SU-DHL-6 (cell line): Measurements from ENCODE around the gene PRDX2.

Source experiments
- H2AFZ ChIP-seq: fragments of 200-600 bp; sonication (generic); 2 replicates; pipeline ENCODE4 v1.6.1; 2014; ENCODE audit warnings: low read depth, mild to moderate bottlenecking, moderate library complexity, mixed read lengths, antibody characterized with exemption, low read length; ENCODE audit not compliant: severe bottlenecking
- H3F3A ChIP-seq: fragments of 200-600 bp; shearing (Covaris generic); 2 replicates; pipeline ENCODE4 v1.6.0; 2016; ENCODE audit warnings: antibody characterized with exemption, mild to moderate bottlenecking; ENCODE audit not compliant: insufficient read depth
- H3K27ac ChIP-seq: fragments of 200-600 bp; sonication (generic); 2 replicates; pipeline ENCODE4 v1.5.1; 2016; ENCODE audit warnings: low read depth, mild to moderate bottlenecking, low read length, moderate library complexity, mixed read lengths
- H3K27me3 ChIP-seq: fragments of 200-600 bp; sonication (generic), shearing (Covaris generic); 2 replicates; pipeline ENCODE4 v1.6.0; 2014; ENCODE audit warnings: mild to moderate bottlenecking, low read length
- H3K36me3 ChIP-seq: fragments of 200-600 bp; sonication (generic); 2 replicates; pipeline ENCODE4 v1.6.1; 2014; ENCODE audit warnings: mild to moderate bottlenecking, low read length, mixed read lengths
- H3K4me2 ChIP-seq: fragments of 300-600, 200-600 bp; shearing (Covaris generic), sonication (generic); 2 replicates; pipeline ENCODE4 v1.6.0; 2014; ENCODE audit warnings: low read length, low read depth, mild to moderate bottlenecking; ENCODE audit not compliant: poor library complexity, severe bottlenecking
- H3K4me3 ChIP-seq: fragments of 200-600 bp; sonication (generic); 2 replicates; pipeline ENCODE4 v1.5.1; 2014; ENCODE audit warnings: antibody characterized with exemption, low read length, mild to moderate bottlenecking, mixed read lengths; ENCODE audit not compliant: insufficient read depth, poor library complexity, severe bottlenecking
- H3K79me2 ChIP-seq: fragments of 200-600 bp; sonication (generic); 2 replicates; pipeline ENCODE4 v1.6.1; 2014; ENCODE audit warnings: mild to moderate bottlenecking, low read length, moderate library complexity; ENCODE audit not compliant: insufficient read depth
- H3K9ac ChIP-seq: fragments of 200-600 bp; sonication (generic); 2 replicates; pipeline ENCODE4 v1.7.0; 2014; ENCODE audit warnings: mild to moderate bottlenecking, low read length
- H3K9me2 ChIP-seq: fragments of 200-600 bp; sonication (generic); replicated peaks from 2 replicates; pipeline ENCODE4 v1.6.1; 2014; ENCODE audit warnings: low read length; ENCODE audit not compliant: insufficient read depth
- H3K9me3 ChIP-seq: fragments of 200-600 bp; sonication (generic); 2 replicates; pipeline ENCODE4 v1.6.1; 2014; ENCODE audit warnings: low read length, mixed read lengths; ENCODE audit not compliant: insufficient read depth
- H4K20me1 ChIP-seq: fragments of 200-600 bp; sonication (generic); 2 replicates; pipeline ENCODE4 v1.6.1; 2014; ENCODE audit warnings: low read depth, mild to moderate bottlenecking, antibody characterized with exemption, low read length, moderate library complexity, mixed read lengths
- CTCF ChIP-seq: fragments of 200-600 bp; sonication (generic); IDR thresholded peaks from one replicate; pipeline ENCODE4 v1.5.1; 2017; ENCODE audit warnings: antibody characterized with exemption, mild to moderate bottlenecking, low read length, moderate library complexity; ENCODE audit not compliant: insufficient read depth, poor library complexity, severe bottlenecking
- EZH2phosphoT487 ChIP-seq: fragments of 200-600 bp; sonication (generic), shearing (Covaris generic); conservative IDR thresholded peaks from 2 replicates; pipeline ENCODE4 v1.6.1; 2018; ENCODE audit warnings: mild to moderate bottlenecking, antibody characterized with exemption, low read length, moderate library complexity, mixed read lengths

The PRDX2 gene

GRCh38 chr19:12766051-12766521 lies 35.5 kb downstream of the PRDX2 start:
- H3K4me3 ChIP-seq: no peak overlapping the region
- no peaks in the 10 kb centered on the region for H4K20me1 ChIP-seq
- H2AFZ ChIP-seq: no peak overlapping the region
- no peaks in the 10 kb centered on the region for H3K9me2 ChIP-seq
- no peak overlapping the region for H3K4me2 ChIP-seq
- no peak overlapping the region for H3K9ac ChIP-seq
- H3K79me2 ChIP-seq: no peaks in the 10 kb centered on the region
- no peaks in the 10 kb centered on the region for H3K9me3 ChIP-seq
- H3K27me3 ChIP-seq: no peaks in the 10 kb centered on the region
- H3K36me3 ChIP-seq: no peaks in the 10 kb centered on the region
- H3K27ac ChIP-seq: no peak overlapping the region
- TF ChIP-seq CTCF: peak; percentile 90
- no peak for TF ChIP-seq EZH2phosphoT487
- H3F3A ChIP-seq: no peaks in the 10 kb centered on the region

GRCh38 chr19:12764698-12765097 lies 36.9 kb downstream of the PRDX2 start:
- no peaks in the 10 kb centered on the region for H3K27me3 ChIP-seq
- H3K4me2 ChIP-seq: no peak overlapping the region
- H3F3A ChIP-seq: no peaks in the 10 kb centered on the region
- no peak overlapping the region for H3K4me3 ChIP-seq
- H3K9me3 ChIP-seq: no peaks in the 10 kb centered on the region
- no peaks in the 10 kb centered on the region for H3K9me2 ChIP-seq
- no peaks in the 10 kb centered on the region for H4K20me1 ChIP-seq
- TF ChIP-seq CTCF: no peak
- TF ChIP-seq EZH2phosphoT487: no peak
- no peaks in the 10 kb centered on the region for H3K36me3 ChIP-seq
- H3K27ac ChIP-seq: no peak overlapping the region
- no peak overlapping the region for H2AFZ ChIP-seq
- no peaks in the 10 kb centered on the region for H3K79me2 ChIP-seq
- no peak overlapping the region for H3K9ac ChIP-seq

- no peaks in the 10 kb centered on the region for H3K27me3 ChIP-seq
- no peak overlapping the region for H3K4me2 ChIP-seq
- H3K9me3 ChIP-seq: no peaks in the 10 kb centered on the region
- H4K20me1 ChIP-seq: no peaks in the 10 kb centered on the region
- TF ChIP-seq CTCF (no peak), EZH2phosphoT487 (no peak)
- H2AFZ ChIP-seq: no peak overlapping the region
- no peaks in the 10 kb centered on the region for H3K79me2 ChIP-seq
- H3K36me3 ChIP-seq: no peaks in the 10 kb centered on the region
- H3K9me2 ChIP-seq: no peaks in the 10 kb centered on the region
- no peaks in the 10 kb centered on the region for H3F3A ChIP-seq
- H3K27ac ChIP-seq: no peak overlapping the region
- no peak overlapping the region for H3K9ac ChIP-seq
- no peak overlapping the region for H3K4me3 ChIP-seq
These were observed 38.5 kb downstream of the PRDX2 start for GRCh38 chr19:12763100-12763499.
